Endothelial cell of hepatic sinusoid (primary cell): Measurements from ENCODE around the gene ARHGAP20.

Source experiments
- in situ Hi-C: cut with HindIII; loops from 2 replicates; pipeline ENCODE4 v1.10.0; 2017; ENCODE audit warnings: low sequenced_read_pairs

Gene ARHGAP20

DNA sequence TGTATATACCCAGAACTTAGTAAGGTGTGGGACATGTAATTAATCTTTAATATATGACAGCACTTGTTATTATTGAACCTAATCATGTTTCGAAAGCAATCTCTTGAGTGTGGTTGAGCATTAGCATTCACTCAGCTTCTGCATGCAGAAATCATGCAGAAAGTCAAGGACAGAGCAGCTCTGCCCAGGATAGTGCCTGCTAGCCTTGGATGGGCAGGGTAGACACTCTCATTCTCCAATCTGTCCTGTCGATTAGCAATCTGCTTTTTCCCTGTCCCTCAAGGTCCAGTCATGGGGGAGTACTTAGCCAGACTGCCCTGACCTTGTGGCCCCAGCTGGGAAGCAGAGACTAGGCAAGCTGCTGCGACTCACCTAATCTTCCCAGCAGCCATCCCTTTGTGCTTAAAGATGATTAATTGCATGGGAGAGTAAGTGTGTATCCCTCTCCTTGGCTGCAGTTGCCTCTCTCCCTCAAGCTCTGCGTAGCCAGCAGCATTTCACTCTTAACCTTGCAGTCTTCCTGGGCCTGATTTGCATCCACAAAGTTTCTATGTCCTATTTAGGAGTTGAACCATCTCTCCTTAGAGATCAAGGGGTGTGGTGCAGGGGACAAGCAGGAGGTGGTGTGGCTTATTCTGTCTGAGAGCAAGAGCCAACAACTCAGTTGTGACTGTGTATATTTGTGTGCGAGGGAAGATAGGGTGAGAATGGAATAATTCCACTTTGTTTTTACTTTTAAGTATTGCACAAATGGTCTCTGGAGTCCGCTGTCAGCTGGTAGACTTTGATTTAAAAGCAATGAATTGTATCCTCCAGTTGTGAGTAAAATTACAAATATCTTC, 181.1 kb downstream of the ARHGAP20 start:
- in situ Hi-C loops, result no loop called here

DNA sequence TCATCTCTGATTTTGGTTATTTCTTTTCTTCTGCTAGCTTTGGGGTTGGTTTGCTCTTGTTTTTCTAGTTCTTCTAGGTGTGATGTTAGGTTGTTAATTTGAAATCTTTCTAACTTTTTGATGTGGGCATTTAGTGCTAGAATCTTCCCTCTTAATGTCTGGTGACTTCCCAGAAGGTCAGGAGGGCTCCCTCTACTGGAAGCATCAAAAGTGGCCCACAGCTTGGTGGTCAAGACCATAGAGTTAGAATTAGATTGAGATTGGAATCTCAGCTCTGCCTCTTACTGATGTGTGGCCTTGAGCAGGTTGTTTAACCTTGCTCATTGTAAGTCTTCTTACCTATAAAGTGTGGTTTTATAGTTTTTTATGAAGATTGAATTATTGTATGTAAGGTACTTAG, 183.2 kb downstream of the ARHGAP20 start:
- in situ Hi-C loops, result no loop called here

DNA sequence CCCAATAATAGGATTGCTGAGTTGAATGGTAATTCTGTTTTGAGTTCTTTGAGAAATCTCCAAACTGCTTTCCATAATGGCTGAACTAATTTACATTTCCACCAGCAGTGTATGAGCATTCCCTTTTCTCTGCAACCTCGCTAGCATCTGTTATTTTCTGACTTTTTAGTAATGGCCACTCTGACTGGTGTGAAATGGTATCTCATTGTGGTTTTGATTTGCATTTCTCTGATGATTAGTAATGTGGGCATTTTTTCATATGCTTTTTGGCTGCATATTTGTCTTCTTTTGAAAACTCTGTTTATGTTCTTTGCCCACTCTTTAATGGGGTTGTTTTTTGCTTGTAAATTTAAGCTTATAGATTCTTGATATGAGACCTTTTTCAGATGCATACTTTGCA, 185.1 kb downstream of the ARHGAP20 start:
- in situ Hi-C loops, result no loop called here
